Hepatocyte (in vitro differentiated cells): ENCODE data around the gene ADAR. TPM values are rescaled to one million over a fixed set of nuclear protein-coding genes. Genes with fewer than 3 reads are reported as not detected.

ENCODE experiments used
- DNase-seq: peaks from one replicate; pipeline ENCODE4 v3.0.0-alpha.2; 2016; ENCODE audit warnings: low spot score
- H2AFZ ChIP-seq: fragments of 200-600 bp; sonication (generic); 2 replicates; pipeline ENCODE4 v1.6.0; 2016; ENCODE audit warnings: antibody characterized with exemption, mild to moderate bottlenecking
- H3K27ac ChIP-seq: fragments of 200-600 bp; sonication (generic); 2 replicates; pipeline ENCODE4 v1.5.1; 2016; ENCODE audit warnings: mild to moderate bottlenecking
- H3K27me3 ChIP-seq: fragments of 200-600 bp; sonication (generic); 2 replicates; pipeline ENCODE4 v1.6.1; 2016
- H3K36me3 ChIP-seq: fragments of 200-600 bp; sonication (generic); replicated peaks from 2 replicates; pipeline ENCODE4 v1.5.1; 2016; ENCODE audit warnings: low read depth; ENCODE audit not compliant: insufficient read depth
- H3K4me1 ChIP-seq: fragments of 200-600 bp; sonication (generic); 2 replicates; pipeline ENCODE4 v1.5.1; 2016; ENCODE audit warnings: mild to moderate bottlenecking, moderate library complexity; ENCODE audit not compliant: insufficient read depth
- H3K4me2 ChIP-seq: fragments of 200-600 bp; sonication (generic); 2 replicates; pipeline ENCODE4 v1.6.0; 2016
- H3K4me3 ChIP-seq: fragments of 200-600 bp; sonication (generic); 2 replicates; pipeline ENCODE4 v1.5.1; 2016; ENCODE audit warnings: mild to moderate bottlenecking
- H3K79me2 ChIP-seq: fragments of 200-600 bp; sonication (generic); 2 replicates; pipeline ENCODE4 v1.6.0; 2017; ENCODE audit warnings: mild to moderate bottlenecking
- H3K9me2 ChIP-seq: fragments of 200-600 bp; sonication (generic); replicated peaks from 2 replicates; pipeline ENCODE4 v1.6.0; 2017; ENCODE audit warnings: mild to moderate bottlenecking; ENCODE audit not compliant: insufficient read depth
- H3K9me3 ChIP-seq: fragments of 200-600 bp; sonication (generic); 2 replicates; pipeline ENCODE4 v1.5.1; 2016; ENCODE audit warnings: low read depth, mild to moderate bottlenecking
- H4K20me1 ChIP-seq: fragments of 200-600 bp; sonication (generic); 2 replicates; pipeline ENCODE4 v1.6.0; 2016; ENCODE audit warnings: mild to moderate bottlenecking; ENCODE audit not compliant: insufficient read depth, poor library complexity, severe bottlenecking
- EZH2 ChIP-seq: fragments of 200-600 bp; sonication (generic); IDR thresholded peaks from 2 replicates; pipeline ENCODE4 v1.6.1; 2016; ENCODE audit warnings: antibody characterized with exemption, mild to moderate bottlenecking, borderline replicate concordance
- EZH2phosphoT487 ChIP-seq: fragments of 200-600 bp; sonication (generic); IDR thresholded peaks from one replicate; pipeline ENCODE4 v1.6.1; 2018; ENCODE audit warnings: antibody characterized with exemption, mild to moderate bottlenecking, low read depth, moderate library complexity; ENCODE audit not compliant: unreplicated experiment, severe bottlenecking
- WGBS: methylation state at CpG from one replicate; pipeline ENCODE4 v1.1.6; 2016; ENCODE audit warnings: low lambda C conversion rate; ENCODE audit errors: missing lambda C conversion rate; 5-methylcytosine and 5-hydroxymethylcytosine counted together
- polyA plus RNA-seq: library from polyadenylated mRNA; unstranded; fragments of >200 nt; fragmentation: Nextera tagmentation; extraction: Ambion mirVana; gene quantifications from 2 replicates; pipeline ENCODE4 v1.2.1, GENCODE V29; 2016
- total RNA-seq: library from RNA; depleted of rRNA; stranded (reverse); fragments of >200 nt; gene quantifications from 2 replicates; pipeline ENCODE4 v1.2.3, GENCODE V29; 2014
- TF ChIP-seq, protein P1 (sequence below): fragments of 200-600 bp; sonication (generic); IDR thresholded peaks from 2 replicates; pipeline ENCODE4 v1.5.1; 2016; ENCODE audit warnings: antibody characterized with exemption, mild to moderate bottlenecking; ENCODE audit not compliant: poor library complexity

The ADAR gene
- total and polyA plus RNA-seq, 2 experiments from 2014 or later: 57.4 to 104 TPM

DNA sequence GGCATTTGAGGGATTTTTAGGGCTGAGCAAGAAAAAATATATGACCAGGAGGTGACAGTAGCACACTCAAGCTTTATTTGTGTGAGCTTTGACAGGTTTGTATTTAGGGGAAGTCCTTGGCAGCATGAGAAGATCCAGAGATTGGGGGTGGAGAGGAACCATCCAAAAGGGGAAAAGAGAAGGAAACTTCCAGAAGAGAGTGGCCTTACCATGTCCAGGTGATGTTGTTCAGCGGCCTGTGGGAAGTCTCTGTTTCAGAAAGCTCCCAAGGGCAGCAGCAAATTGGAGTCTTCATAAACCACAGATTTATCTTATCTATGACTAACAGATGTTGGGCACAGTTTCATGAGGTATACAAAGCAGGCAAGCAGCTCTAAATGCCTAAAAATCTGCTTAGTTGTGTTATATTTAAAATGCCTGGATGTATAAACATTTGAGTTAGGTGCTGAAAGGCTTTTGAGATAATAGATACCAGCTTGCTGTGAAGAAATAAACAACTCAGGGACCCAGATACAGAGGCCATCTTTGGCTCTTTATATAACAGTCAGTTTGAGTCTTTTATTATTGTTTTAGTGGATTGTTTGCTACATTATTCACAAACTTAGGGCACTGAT is 21.2 kb upstream of the ADAR start:
- Histone ChIP-seq H3K4me2 (no peak overlapping the region), H4K20me1 (peaks cover 5% of the 10 kb centered on the region), H3K9me3 (no peaks in the 10 kb centered on the region), H3K36me3 (no peaks in the 10 kb centered on the region), H3K27me3 (peaks cover 7% of the 10 kb centered on the region), H3K4me1 (peaks cover 9% of the 10 kb centered on the region), H3K79me2 (peaks cover 34% of the 10 kb centered on the region), H3K9me2 (no peaks in the 10 kb centered on the region), H3K27ac (peak overlapping the region; percentile 50), H2AFZ (no peak overlapping the region), H3K4me3 (no peak overlapping the region)
- WGBS: 28% methylated on average over 1 of the region's 1 CpG
- no peak for DNase-seq
- TF ChIP-seq EZH2phosphoT487 (peak; percentile 73), EZH2 (no peak)

DNA sequence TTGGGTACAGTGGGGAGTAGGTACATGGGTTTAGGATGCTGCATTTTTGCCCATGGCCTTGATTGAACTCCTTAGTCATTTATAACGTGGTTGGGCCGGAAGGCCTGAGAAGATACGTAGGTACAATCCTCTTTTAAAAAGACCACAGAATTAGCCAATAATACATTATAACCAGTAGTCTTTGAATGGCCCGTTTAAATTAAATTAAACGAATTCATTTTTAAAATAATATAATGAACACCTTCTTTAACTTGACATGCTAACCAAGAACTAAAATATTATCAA is 20.1 kb upstream of the ADAR start:
- peaks cover 7% of the 10 kb centered on the region for H3K27me3 ChIP-seq
- 27% methylated on average over 5 of the region's 5 CpGs for WGBS
- no peaks in the 10 kb centered on the region for H3K36me3 ChIP-seq

DNA sequence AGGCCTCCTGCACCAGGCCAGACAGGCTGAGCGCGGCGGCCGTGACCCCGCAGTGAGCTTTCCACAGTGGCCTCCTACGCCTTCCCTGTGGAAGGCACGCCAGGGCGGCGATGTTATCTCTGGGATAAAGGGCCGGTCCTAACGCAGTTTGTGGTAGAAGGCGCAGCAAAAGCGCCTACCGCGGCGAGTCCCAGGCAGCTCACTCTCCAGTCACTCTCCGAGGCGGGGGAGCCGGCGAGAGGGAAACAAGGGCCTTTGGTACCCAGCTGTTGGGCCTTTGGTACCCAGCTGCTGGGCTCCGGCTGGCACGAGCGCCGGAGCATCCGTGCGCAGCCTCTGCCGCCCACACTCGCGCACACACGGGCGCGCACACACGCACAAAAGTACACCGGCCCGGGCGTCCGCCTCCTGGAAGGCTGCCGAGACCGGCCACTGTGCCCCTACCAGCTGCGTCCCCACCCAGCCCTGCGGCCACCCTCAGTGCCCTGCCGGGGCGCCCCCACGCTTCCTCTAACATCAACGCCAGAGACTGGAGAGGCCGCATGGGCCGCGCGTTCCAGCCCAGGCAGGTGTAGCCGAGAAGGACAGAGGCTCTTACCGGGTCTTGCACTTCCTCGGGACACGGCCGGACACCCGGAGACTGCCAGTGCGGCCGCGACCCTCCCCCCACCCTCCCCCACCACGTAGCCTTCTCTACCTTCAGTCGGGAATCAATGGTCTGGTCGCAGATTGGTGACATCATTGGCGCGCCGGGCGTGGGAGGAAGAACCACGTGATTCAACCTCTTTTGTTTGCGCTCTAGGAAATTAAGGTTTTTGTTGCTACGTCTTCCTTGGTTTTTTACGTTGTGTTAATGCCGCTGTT is 19.5 kb upstream of the ADAR start:
- Histone ChIP-seq H3K36me3 (no peaks in the 10 kb centered on the region), H3K27me3 (peaks cover 7% of the 10 kb centered on the region), H3K4me3 (peak overlapping the region; percentile 78), H3K9me3 (no peaks in the 10 kb centered on the region), H3K4me1 (peaks cover 9% of the 10 kb centered on the region), H4K20me1 (peaks cover 14% of the 10 kb centered on the region), H3K79me2 (peaks cover 51% of the 10 kb centered on the region), H3K27ac (peak overlapping the region; percentile 89), H3K9me2 (no peaks in the 10 kb centered on the region), H2AFZ (peak overlapping the region; percentile 88), H3K4me2 (peak overlapping the region; percentile 91)
- 1% methylated on average over 60 of the region's 70 CpGs for WGBS
- DNase-seq: peak; percentile 92
- TF ChIP-seq, protein P1, sequence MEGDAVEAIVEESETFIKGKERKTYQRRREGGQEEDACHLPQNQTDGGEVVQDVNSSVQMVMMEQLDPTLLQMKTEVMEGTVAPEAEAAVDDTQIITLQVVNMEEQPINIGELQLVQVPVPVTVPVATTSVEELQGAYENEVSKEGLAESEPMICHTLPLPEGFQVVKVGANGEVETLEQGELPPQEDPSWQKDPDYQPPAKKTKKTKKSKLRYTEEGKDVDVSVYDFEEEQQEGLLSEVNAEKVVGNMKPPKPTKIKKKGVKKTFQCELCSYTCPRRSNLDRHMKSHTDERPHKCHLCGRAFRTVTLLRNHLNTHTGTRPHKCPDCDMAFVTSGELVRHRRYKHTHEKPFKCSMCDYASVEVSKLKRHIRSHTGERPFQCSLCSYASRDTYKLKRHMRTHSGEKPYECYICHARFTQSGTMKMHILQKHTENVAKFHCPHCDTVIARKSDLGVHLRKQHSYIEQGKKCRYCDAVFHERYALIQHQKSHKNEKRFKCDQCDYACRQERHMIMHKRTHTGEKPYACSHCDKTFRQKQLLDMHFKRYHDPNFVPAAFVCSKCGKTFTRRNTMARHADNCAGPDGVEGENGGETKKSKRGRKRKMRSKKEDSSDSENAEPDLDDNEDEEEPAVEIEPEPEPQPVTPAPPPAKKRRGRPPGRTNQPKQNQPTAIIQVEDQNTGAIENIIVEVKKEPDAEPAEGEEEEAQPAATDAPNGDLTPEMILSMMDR: no peak
- no peak for TF ChIP-seq EZH2
- no peak for TF ChIP-seq EZH2phosphoT487

More for the DNA sequence above, 20.1 kb upstream of the ADAR start:
- TF ChIP-seq EZH2phosphoT487: no peak
- TF ChIP-seq EZH2: no peak
- TF ChIP-seq, protein P1: no peak
- H3K27ac ChIP-seq: peak overlapping the region; percentile 89
- no peak for DNase-seq
- H3K9me2 ChIP-seq: no peaks in the 10 kb centered on the region
- peaks cover 9% of the 10 kb centered on the region for H3K4me1 ChIP-seq
- peaks cover 14% of the 10 kb centered on the region for H4K20me1 ChIP-seq
- H3K4me2 ChIP-seq: peak overlapping the region; percentile 91
- peak overlapping the region; percentile 88 for H2AFZ ChIP-seq
- H3K4me3 ChIP-seq: peak overlapping the region; percentile 78
- peaks cover 45% of the 10 kb centered on the region for H3K79me2 ChIP-seq
- H3K9me3 ChIP-seq: no peaks in the 10 kb centered on the region
